ENCODE measurements around the gene STYXL1. TPM values are rescaled to one million over a fixed set of nuclear protein-coding genes. Genes with fewer than 3 reads are reported as not detected.

STYXL1 gene
- total RNA-seq, 2 donors from 2014 or later = 9.3 to 14.6 TPM

GRCh38 chr7:75981203-75981452, 66.7 kb downstream of the STYXL1 start:
- no peak for TF ChIP-seq CTCF (IDR thresholded peaks at IDR 0.05)
- no peak overlapping the region for H3K4me3 ChIP-seq
- H3K4me1 ChIP-seq (ENCODE audit: control insufficient read depth in 1 of 2, low read depth in 2 of 2) = peaks cover 0 to 17% of the 10 kb centered on the region in 2 donors
- peaks cover 59% of the 10 kb centered on the region for H3K36me3 ChIP-seq
- DNase-seq (ENCODE audit: low spot score) (no peak), ATAC-seq (ENCODE audit: insufficient number of reproducible peaks, low FRiP score, low read depth) (no peak)
- H3K27me3 ChIP-seq (replicated peaks; ENCODE audit: insufficient read depth) = no peaks in the 10 kb centered on the region
- no peak overlapping the region for H3K27ac ChIP-seq
- H3K9me3 ChIP-seq = no peaks in the 10 kb centered on the region

GRCh38 chr7:75980430-75981202, 67.2 kb downstream of the STYXL1 start:
- H3K27ac ChIP-seq = no peak overlapping the region
- ATAC-seq (ENCODE audit: insufficient number of reproducible peaks, low FRiP score, low read depth) (no peak), DNase-seq (ENCODE audit: low spot score) (no peak)
- peaks cover 0 to 17% of the 10 kb centered on the region in 2 donors for H3K4me1 ChIP-seq (ENCODE audit: control insufficient read depth in 1 of 2, low read depth in 2 of 2)
- H3K9me3 ChIP-seq = no peaks in the 10 kb centered on the region
- H3K27me3 ChIP-seq (replicated peaks; ENCODE audit: insufficient read depth) = no peaks in the 10 kb centered on the region
- TF ChIP-seq CTCF (IDR thresholded peaks at IDR 0.05) = no peak
- H3K4me3 ChIP-seq = no peak overlapping the region
- peaks cover 54% of the 10 kb centered on the region for H3K36me3 ChIP-seq

- no peaks in the 10 kb centered on the region for H3K9me3 ChIP-seq
- no peak for ATAC-seq (ENCODE audit: insufficient number of reproducible peaks, low FRiP score, low read depth)
- H3K4me3 ChIP-seq = no peak overlapping the region
- TF ChIP-seq CTCF (IDR thresholded peaks at IDR 0.05) = no peak
- no peaks in the 10 kb centered on the region for H3K27me3 ChIP-seq (replicated peaks; ENCODE audit: insufficient read depth)
- peaks cover 47% of the 10 kb centered on the region for H3K36me3 ChIP-seq
- peaks cover 0 to 17% of the 10 kb centered on the region in 2 donors for H3K4me1 ChIP-seq (ENCODE audit: control insufficient read depth in 1 of 2, low read depth in 2 of 2)
- DNase-seq (ENCODE audit: low spot score) = no peak
- no peak overlapping the region for H3K27ac ChIP-seq
Observed at GRCh38 chr7:75979759-75980429, 67.9 kb downstream of the STYXL1 start.

GRCh38 chr7:75977743-75978142, 70.1 kb downstream of the STYXL1 start:
- peaks cover 0 to 17% of the 10 kb centered on the region in 2 donors for H3K4me1 ChIP-seq (ENCODE audit: control insufficient read depth in 1 of 2, low read depth in 2 of 2)
- DNase-seq (ENCODE audit: low spot score) (no peak), ATAC-seq (ENCODE audit: insufficient number of reproducible peaks, low FRiP score, low read depth) (peak; percentile 63)
- no peak overlapping the region for H3K4me3 ChIP-seq
- TF ChIP-seq CTCF (IDR thresholded peaks at IDR 0.05) = no peak
- H3K36me3 ChIP-seq = peaks cover 30% of the 10 kb centered on the region
- H3K9me3 ChIP-seq = no peaks in the 10 kb centered on the region
- no peaks in the 10 kb centered on the region for H3K27me3 ChIP-seq (replicated peaks; ENCODE audit: insufficient read depth)
- peak overlapping the region in 1 of 2 donors; percentile 40 for H3K27ac ChIP-seq

- H3K9me3 ChIP-seq = no peaks in the 10 kb centered on the region
- no peaks in the 10 kb centered on the region for H3K27me3 ChIP-seq (replicated peaks; ENCODE audit: insufficient read depth)
- no peak for TF ChIP-seq CTCF (IDR thresholded peaks at IDR 0.05)
- no peak overlapping the region for H3K27ac ChIP-seq
- H3K4me3 ChIP-seq = no peak overlapping the region
- peaks cover 3% of the 10 kb centered on the region for H3K36me3 ChIP-seq
- H3K4me1 ChIP-seq (ENCODE audit: control insufficient read depth in 1 of 2, low read depth in 2 of 2) = peaks cover 7 to 27% of the 10 kb centered on the region in 2 donors
- ATAC-seq (ENCODE audit: insufficient number of reproducible peaks, low FRiP score, low read depth) = no peak
- no peak for DNase-seq (ENCODE audit: low spot score)
Observed at GRCh38 chr7:75971961-75972763, 75.6 kb downstream of the STYXL1 start.

Measured in thoracic aorta (tissue), 2 donors.